Measurements from ENCODE around the gene MRRF.
A peak's percentile ranks its signal among the peaks of the same experiment; 100 is the strongest.

The MRRF gene

GRCh38 chr9:122347348-122348287 is 82.9 kb downstream of the MRRF start:
- peaks cover 56% of the 10 kb centered on the region for H3K27me3 ChIP-seq (ENCODE audit: insufficient read depth, insufficient read length)
- no peak for DNase-seq (ENCODE audit: low read depth, low spot score)
- H3K9me3 ChIP-seq (ENCODE audit: insufficient read depth, low read length) = peaks cover 3% of the 10 kb centered on the region
- peak overlapping the region; percentile 67 for H3K4me3 ChIP-seq (ENCODE audit: insufficient read length, low read depth)
- peak overlapping the region; percentile 88 for H3K9ac ChIP-seq (ENCODE audit: insufficient read length, low read depth)
- TF ChIP-seq ZNF274 (IDR thresholded peaks at IDR 0.05; ENCODE audit: low read depth, low read length) = no peak
- TF ChIP-seq SUZ12 (IDR thresholded peaks at IDR 0.05; ENCODE audit: extremely low read depth, insufficient read depth, insufficient read length) = no peak
- no peak for TF ChIP-seq YY1 (IDR thresholded peaks at IDR 0.05; ENCODE audit: insufficient read depth, insufficient read length)
- H3K4me1 ChIP-seq (ENCODE audit: insufficient read depth, insufficient read length) = peaks cover 2% of the 10 kb centered on the region
- no peaks in the 10 kb centered on the region for H3K36me3 ChIP-seq (ENCODE audit: insufficient read depth, insufficient read length, low read length)

DNA sequence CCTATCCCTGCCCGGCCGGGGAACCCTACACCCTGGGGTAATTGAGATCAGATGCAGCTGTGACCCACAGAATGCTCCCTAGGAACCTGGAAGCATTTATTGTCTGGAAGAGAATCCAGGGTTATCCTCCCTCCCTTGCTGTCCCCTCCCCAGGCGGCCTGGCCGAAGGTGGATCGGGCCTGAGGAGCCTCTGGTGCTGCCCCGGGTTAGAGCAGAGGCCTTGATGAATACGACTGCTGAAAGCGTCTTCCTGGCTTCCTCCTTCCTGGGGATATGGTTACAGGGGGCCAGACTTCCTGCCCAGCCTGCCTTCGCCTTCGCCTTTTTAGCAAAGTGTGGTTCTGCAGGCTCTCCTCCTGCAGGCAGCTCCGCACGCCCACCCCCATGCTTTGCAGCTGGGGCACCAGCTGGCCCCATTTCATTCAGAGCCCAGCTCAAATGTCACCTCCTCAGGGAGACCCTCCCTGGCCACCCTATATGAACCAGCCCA is 83.7 kb downstream of the MRRF start:
- no peak for DNase-seq (ENCODE audit: low read depth, low spot score)
- no peak overlapping the region for H3K4me3 ChIP-seq (ENCODE audit: insufficient read length, low read depth)
- peaks cover 2% of the 10 kb centered on the region for H3K4me1 ChIP-seq (ENCODE audit: insufficient read depth, insufficient read length)
- no peaks in the 10 kb centered on the region for H3K36me3 ChIP-seq (ENCODE audit: insufficient read depth, insufficient read length, low read length)
- H3K9me3 ChIP-seq (ENCODE audit: insufficient read depth, low read length) = peaks cover 9% of the 10 kb centered on the region
- no peak for TF ChIP-seq ZNF274 (IDR thresholded peaks at IDR 0.05; ENCODE audit: low read depth, low read length)
- TF ChIP-seq SUZ12 (IDR thresholded peaks at IDR 0.05; ENCODE audit: extremely low read depth, insufficient read depth, insufficient read length) = no peak
- H3K9ac ChIP-seq (ENCODE audit: insufficient read length, low read depth) = peak overlapping the region; percentile 22
- H3K27me3 ChIP-seq (ENCODE audit: insufficient read depth, insufficient read length) = peaks cover 56% of the 10 kb centered on the region

DNA sequence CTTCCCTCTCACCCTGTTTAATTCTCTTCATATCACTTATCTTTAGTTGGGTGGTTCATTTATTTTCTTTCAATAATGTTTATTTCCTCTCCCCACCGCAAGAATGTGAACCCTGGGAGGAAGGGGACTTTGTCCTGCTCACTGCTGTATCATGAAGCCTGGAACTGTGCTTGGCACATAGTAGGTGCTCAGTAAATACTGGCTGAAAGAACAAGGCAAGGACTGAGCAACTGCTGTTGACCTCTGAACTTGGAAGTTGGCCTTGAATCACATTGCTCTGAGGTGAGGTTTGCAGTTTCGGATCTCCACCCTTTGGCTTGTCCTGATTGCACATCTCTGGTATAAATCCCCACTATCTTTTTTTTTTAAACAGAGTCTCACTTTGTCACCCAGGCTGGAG is 84.1 kb downstream of the MRRF start:
- peaks cover 2% of the 10 kb centered on the region for H3K4me1 ChIP-seq (ENCODE audit: insufficient read depth, insufficient read length)
- no peak overlapping the region for H3K9ac ChIP-seq (ENCODE audit: insufficient read length, low read depth)
- TF ChIP-seq YY1 (IDR thresholded peaks at IDR 0.05; ENCODE audit: insufficient read depth, insufficient read length) (no peak), ZNF274 (IDR thresholded peaks at IDR 0.05; ENCODE audit: low read depth, low read length) (no peak), SUZ12 (IDR thresholded peaks at IDR 0.05; ENCODE audit: extremely low read depth, insufficient read depth, insufficient read length) (no peak)
- peaks cover 13% of the 10 kb centered on the region for H3K9me3 ChIP-seq (ENCODE audit: insufficient read depth, low read length)
- peaks cover 56% of the 10 kb centered on the region for H3K27me3 ChIP-seq (ENCODE audit: insufficient read depth, insufficient read length)
- H3K4me3 ChIP-seq (ENCODE audit: insufficient read length, low read depth) = no peak overlapping the region
- no peak for DNase-seq (ENCODE audit: low read depth, low spot score)
- H3K36me3 ChIP-seq (ENCODE audit: insufficient read depth, insufficient read length, low read length) = no peaks in the 10 kb centered on the region

- Histone ChIP-seq H3K9me3 (ENCODE audit: insufficient read depth, low read length) (peaks cover 13% of the 10 kb centered on the region), H3K4me1 (ENCODE audit: insufficient read depth, insufficient read length) (peaks cover 2% of the 10 kb centered on the region), H3K27me3 (ENCODE audit: insufficient read depth, insufficient read length) (peaks cover 56% of the 10 kb centered on the region), H3K9ac (ENCODE audit: insufficient read length, low read depth) (no peak overlapping the region), H3K4me3 (ENCODE audit: insufficient read length, low read depth) (no peak overlapping the region), H3K36me3 (ENCODE audit: insufficient read depth, insufficient read length, low read length) (no peaks in the 10 kb centered on the region)
- DNase-seq (ENCODE audit: low read depth, low spot score) = no peak
- TF ChIP-seq SUZ12 (IDR thresholded peaks at IDR 0.05; ENCODE audit: extremely low read depth, insufficient read depth, insufficient read length) (no peak), ZNF274 (IDR thresholded peaks at IDR 0.05; ENCODE audit: low read depth, low read length) (no peak), YY1 (IDR thresholded peaks at IDR 0.05; ENCODE audit: insufficient read depth, insufficient read length) (no peak)
These were observed 84.5 kb downstream of the MRRF start for GRCh38 chr9:122349201-122349600.

GRCh38 chr9:122350577-122351355 is 86.1 kb downstream of the MRRF start:
- Histone ChIP-seq H3K9ac (ENCODE audit: insufficient read length, low read depth) (no peak overlapping the region), H3K27me3 (ENCODE audit: insufficient read depth, insufficient read length) (peaks cover 47% of the 10 kb centered on the region), H3K4me3 (ENCODE audit: insufficient read length, low read depth) (no peak overlapping the region), H3K36me3 (ENCODE audit: insufficient read depth, insufficient read length, low read length) (no peaks in the 10 kb centered on the region), H3K9me3 (ENCODE audit: insufficient read depth, low read length) (peaks cover 13% of the 10 kb centered on the region), H3K4me1 (ENCODE audit: insufficient read depth, insufficient read length) (peaks cover 2% of the 10 kb centered on the region)
- TF ChIP-seq SUZ12 (IDR thresholded peaks at IDR 0.05; ENCODE audit: extremely low read depth, insufficient read depth, insufficient read length) (no peak), ZNF274 (IDR thresholded peaks at IDR 0.05; ENCODE audit: low read depth, low read length) (no peak), YY1 (IDR thresholded peaks at IDR 0.05; ENCODE audit: insufficient read depth, insufficient read length) (no peak)
- DNase-seq (ENCODE audit: low read depth, low spot score) = no peak

DNA sequence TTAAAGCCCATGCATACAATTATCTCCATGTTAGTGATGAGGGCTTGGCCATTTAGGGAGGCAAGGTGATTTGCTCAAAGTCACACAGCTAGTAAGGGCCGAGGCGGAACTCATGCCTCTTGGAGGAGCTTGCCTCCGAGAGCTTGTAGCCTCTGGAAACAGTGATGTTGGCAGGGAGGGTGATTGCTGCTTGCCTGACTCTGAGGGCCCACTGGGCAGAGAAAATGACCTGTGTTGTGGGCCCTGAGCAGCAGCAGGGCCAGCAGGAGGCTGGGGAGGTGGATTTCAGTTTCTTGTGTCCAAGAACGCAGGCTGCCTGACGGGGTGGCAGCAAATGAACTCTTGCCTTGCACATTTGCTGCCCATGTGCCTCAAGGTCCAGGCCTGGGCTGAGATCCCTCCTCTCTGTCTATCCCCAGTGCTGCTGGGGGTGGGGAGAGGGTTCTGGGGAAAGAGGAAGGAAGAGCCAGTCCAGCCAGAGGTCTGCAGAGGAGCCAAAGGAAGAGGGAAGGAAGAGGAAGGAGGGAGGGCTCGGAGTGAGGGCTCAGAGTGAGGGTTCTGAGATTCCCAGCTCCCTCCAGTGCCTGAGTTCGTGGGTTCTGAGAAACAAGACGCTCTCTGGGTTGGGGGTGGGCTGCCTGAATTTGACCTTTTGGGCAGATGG is 90.0 kb downstream of the MRRF start:
- Histone ChIP-seq H3K36me3 (ENCODE audit: insufficient read depth, insufficient read length, low read length) (no peaks in the 10 kb centered on the region), H3K4me1 (ENCODE audit: insufficient read depth, insufficient read length) (no peaks in the 10 kb centered on the region), H3K4me3 (ENCODE audit: insufficient read length, low read depth) (no peak overlapping the region), H3K27me3 (ENCODE audit: insufficient read depth, insufficient read length) (peaks cover 8% of the 10 kb centered on the region), H3K9me3 (ENCODE audit: insufficient read depth, low read length) (peaks cover 13% of the 10 kb centered on the region), H3K9ac (ENCODE audit: insufficient read length, low read depth) (no peak overlapping the region)
- TF ChIP-seq YY1 (IDR thresholded peaks at IDR 0.05; ENCODE audit: insufficient read depth, insufficient read length) (no peak), SUZ12 (IDR thresholded peaks at IDR 0.05; ENCODE audit: extremely low read depth, insufficient read depth, insufficient read length) (no peak), ZNF274 (IDR thresholded peaks at IDR 0.05; ENCODE audit: low read depth, low read length) (no peak)
- no peak for DNase-seq (ENCODE audit: low read depth, low spot score)
